PFSK-1 (cell line): ENCODE measurements around the gene EXOC4.

Source experiments
- FOXP2 ChIP-seq: optimal IDR thresholded peaks from 2 replicates; pipeline ENCODE3; 2011; ENCODE audit warnings: borderline replicate concordance, control low read depth, inconsistent platforms; ENCODE audit not compliant: insufficient read depth; ENCODE audit errors: extremely low read length, extremely low read depth
- POLR2AphosphoS5 ChIP-seq: IDR thresholded peaks from 2 replicates; pipeline ENCODE4 v1.6.1; 2012; ENCODE audit warnings: low read depth, mild to moderate bottlenecking, control low read depth, low read length, moderate library complexity
- REST ChIP-seq, 2 experiments: IDR thresholded peaks; 2 replicates each; pipeline versions ENCODE4 v1.6.1 to v1.8.0; 2011 to 2012; ENCODE audit warnings: low read depth in 2 of 2, low read length in 2 of 2, control low read depth in 1 of 2, inconsistent platforms in 1 of 2, mild to moderate bottlenecking in 1 of 2, moderate library complexity in 1 of 2; ENCODE audit not compliant: insufficient read depth in 1 of 2
- SIN3A ChIP-seq: IDR thresholded peaks from 2 replicates; pipeline ENCODE4 v1.6.1; 2012; ENCODE audit warnings: mild to moderate bottlenecking, low read length, moderate library complexity, borderline replicate concordance; ENCODE audit not compliant: insufficient read depth
- TAF1 ChIP-seq: IDR thresholded peaks from 2 replicates; pipeline ENCODE4 v1.6.1; 2012; ENCODE audit warnings: low read length, control low read depth, borderline replicate concordance; ENCODE audit not compliant: insufficient read depth

- no peak for TF ChIP-seq POLR2AphosphoS5
- TF ChIP-seq SIN3A: no peak
- no peak for TF ChIP-seq TAF1
- no peak for TF ChIP-seq REST (IDR thresholded peaks at IDR 0.05; ENCODE audit: insufficient read depth in 1 of 2, low read depth in 2 of 2, low read length in 2 of 2)
- no peak for TF ChIP-seq FOXP2
Observed at GRCh38 chr7:133539016-133539415, 286.1 kb downstream of the EXOC4 start.
